GM18507 (cell line): ENCODE data around the gene C13orf46.

Experiments used
- DNase-seq: peaks from one replicate; pipeline ENCODE4 v3.0.0; 2011; ENCODE audit warnings: low read depth; ENCODE audit not compliant: insufficient read length; ENCODE audit errors: extremely low spot score
- FAIRE-seq: peaks from 2 replicates; lab custom pipeline; 2011; peaks lifted over from hg19 to GRCh38; lab: Jason Lieb, UNC

C13orf46 gene

DNA sequence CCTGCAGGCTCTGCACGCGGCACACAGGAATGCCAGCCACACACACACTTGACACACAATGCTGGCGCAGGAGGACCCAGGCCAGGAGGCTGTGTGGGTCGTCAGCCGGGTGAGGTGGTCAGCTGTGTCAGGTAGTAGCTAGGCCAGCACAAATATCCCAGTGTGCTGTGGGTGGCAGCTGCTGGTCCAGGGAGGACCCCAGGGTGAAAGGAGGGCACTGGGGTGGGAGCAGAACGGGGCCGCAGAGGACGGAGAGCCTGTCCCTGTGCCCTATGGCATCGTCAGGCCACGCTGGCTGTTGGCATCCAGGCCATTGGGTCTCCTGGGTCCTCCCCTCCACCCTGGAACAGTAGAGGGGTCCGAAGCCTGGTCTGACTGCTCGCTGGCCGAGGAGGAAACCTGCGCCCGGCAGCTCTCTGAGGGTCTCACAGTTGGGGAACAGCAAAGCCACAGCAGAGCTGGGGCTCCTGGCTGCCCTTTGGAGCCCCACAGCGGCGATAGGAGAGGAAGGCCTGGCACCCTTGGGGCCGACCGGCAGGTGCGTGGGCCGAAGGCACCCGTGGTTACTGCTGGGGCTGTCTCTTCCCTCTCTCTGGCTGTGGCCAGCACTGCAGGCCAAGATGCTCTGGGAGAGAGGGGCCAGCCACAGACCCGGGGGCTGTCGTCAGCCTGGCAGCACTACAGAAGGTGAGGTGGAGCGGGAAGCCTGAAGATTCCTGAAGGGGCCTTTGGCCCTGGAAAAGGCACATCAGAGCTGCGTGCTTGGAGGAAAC lies 27.3 kb downstream of the C13orf46 start:
- FAIRE-seq = no peak
- no peak for DNase-seq

DNA sequence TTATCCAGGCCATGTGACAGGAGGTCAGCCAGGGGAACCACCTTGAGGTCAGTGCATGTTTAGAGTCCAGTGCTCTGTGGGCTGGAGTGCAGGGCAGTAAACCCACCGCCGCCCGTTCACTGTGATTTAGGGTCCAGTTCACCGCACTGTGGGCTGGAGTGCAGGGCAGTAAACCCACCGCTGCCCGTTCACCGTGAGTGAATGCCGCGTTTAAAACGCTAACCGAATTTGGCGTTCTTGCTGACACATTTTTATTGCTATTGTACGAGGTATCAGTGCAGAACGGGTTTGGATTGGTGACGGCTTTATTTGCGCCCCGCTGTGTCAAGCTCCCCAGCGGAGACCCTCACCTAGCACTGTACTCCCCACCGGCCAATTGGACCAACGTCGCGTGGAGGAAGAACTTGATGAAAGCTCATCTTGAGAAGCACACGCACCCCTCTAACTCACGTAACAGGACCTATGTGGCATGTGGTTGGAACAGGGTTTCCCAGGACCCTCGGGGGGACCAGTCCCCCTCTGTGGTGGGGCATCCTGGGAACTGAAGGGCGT lies 27.9 kb downstream of the C13orf46 start:
- FAIRE-seq (no peak), DNase-seq (no peak)

DNA sequence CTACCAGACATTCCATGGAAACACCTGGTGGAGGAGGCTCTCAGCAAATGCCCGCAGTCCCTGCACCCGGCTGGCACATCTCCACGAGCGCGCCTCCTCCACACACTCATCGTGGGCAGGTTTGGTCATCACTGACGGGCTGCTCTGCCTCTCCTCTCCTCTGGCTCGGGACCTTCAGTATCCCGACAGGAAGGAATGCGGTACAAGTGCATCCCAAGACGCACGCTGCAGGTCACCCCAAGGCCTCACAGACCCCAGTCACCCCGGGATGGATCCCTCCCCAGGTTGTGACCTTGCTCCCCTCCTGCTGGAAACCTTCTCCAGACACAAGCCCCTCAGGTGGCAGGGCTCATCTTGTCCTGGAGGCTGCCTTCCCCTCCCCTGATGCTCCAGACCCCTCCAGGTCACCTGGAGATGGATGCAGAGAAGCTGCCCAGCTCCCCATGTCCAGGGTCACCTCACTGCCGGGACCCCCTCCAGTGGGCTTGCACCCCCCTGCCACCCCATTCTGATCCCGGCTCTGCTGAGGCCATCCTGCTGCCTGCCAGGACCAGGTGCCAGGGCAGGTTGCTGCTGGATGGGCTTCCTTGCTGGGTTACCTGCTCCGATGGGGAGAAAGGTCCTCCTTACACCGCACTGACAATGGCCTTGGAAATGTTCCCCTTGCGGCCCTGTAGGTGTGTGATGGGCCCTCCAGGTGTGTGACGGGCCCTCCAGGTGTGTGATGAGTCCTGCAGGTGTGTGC lies 29.9 kb downstream of the C13orf46 start:
- no peak for DNase-seq
- no peak for FAIRE-seq

DNA sequence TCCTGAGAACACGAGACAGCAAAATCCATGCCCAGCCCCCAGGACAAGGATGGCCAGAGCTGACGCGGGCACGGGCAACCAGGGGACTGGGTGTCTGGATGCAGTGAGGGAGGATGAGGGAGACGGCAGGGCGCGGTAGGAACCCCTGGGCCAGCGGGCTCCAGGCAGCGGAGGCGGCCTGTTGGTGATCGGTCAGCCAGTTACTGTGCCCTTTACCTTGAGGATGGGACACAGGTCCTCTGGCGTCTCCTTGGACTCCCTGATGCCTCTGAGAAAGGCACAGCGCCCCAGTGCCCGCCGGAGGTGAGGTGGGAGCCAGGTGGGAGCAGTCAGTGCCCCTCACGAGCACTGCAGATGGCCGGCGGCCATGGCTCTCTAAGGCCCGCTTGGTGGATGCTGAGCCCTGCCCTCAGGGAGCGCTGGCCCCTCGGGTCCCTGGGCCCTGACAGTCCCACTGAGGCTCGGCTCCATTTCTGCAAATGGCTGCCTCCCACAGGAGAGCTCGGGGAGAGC lies 31.2 kb downstream of the C13orf46 start:
- DNase-seq (no peak), FAIRE-seq (no peak)

GRCh38 chr13:113941571-113942191 lies 32.2 kb downstream of the C13orf46 start:
- DNase-seq (no peak), FAIRE-seq (no peak)

GRCh38 chr13:113939944-113940297 lies 34.0 kb downstream of the C13orf46 start:
- DNase-seq (no peak), FAIRE-seq (no peak)

GRCh38 chr13:113939129-113939943 lies 34.5 kb downstream of the C13orf46 start:
- DNase-seq (no peak), FAIRE-seq (no peak)

GRCh38 chr13:113938716-113939115 lies 35.2 kb downstream of the C13orf46 start:
- no peak for DNase-seq
- FAIRE-seq = no peak

- FAIRE-seq (no peak), DNase-seq (no peak)
Observed at GRCh38 chr13:113938246-113938645, 35.6 kb downstream of the C13orf46 start.

- no peak for FAIRE-seq
- no peak for DNase-seq
Observed at GRCh38 chr13:113937527-113938180, 36.2 kb downstream of the C13orf46 start.

DNA sequence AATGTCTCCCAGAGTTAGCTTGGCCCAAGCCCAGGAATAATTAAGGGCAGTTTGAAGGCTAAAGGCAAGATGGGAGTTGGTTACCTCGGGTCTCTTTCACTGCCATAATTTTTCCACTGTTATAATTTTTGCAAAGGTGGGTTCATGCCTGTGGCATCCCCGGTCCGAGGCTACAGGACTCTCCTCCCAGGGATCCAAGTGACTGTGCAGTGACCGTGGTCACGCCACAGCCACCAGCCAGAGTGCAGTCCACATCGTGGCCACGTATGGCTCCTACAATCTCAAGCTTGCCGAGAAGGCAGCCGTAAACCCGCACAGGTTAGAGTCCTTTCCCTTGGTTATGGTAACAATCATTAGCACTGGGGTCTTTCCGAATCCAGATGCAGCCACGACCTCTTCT lies 36.8 kb downstream of the C13orf46 start:
- DNase-seq = no peak
- FAIRE-seq = no peak

GRCh38 chr13:113936166-113936965 lies 37.5 kb downstream of the C13orf46 start:
- FAIRE-seq (no peak), DNase-seq (no peak)

DNA sequence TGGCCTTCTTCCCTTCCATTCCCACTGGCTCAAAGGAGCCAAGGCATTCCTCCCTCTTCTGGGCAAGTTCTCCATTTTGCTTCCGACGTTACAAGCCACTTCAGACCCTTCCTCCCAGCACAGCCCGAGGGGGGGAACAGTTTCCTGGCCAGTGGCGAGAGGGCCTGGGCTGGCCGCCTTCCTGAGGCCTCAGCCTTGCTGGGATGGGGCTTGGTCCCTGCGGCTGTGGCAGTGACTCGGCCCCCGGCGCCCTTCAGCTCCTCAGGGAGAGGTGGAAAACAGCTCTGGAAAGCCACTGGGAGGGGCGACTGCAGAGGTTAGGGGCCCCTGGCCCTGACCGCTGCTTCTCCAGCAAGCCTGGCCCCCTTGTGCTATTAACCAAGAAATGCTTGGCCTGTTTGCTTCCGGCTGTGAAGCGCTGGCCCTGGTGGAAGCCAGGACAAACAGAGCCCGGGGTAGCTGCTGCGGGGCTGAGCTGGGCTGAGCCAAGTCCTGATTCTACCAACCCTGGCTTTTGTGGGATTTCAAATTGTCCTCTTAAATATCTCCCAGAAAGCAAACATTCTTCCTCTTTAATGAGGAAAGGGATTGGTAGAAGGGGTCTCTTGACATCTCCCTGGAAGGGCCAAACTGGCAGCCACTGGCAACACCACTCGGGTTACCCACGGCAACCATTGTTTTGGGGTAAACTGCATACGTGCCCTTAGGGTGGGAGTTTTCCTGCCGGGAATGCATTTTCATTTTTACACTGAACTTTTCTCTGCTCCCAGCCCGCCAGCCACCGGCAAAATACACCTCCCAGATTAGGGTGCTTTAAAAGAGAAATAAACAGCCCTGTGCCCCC lies 38.7 kb downstream of the C13orf46 start:
- FAIRE-seq (no peak), DNase-seq (no peak)

- FAIRE-seq (no peak), DNase-seq (no peak)
Observed at GRCh38 chr13:113934576-113934975, 39.3 kb downstream of the C13orf46 start.

DNA sequence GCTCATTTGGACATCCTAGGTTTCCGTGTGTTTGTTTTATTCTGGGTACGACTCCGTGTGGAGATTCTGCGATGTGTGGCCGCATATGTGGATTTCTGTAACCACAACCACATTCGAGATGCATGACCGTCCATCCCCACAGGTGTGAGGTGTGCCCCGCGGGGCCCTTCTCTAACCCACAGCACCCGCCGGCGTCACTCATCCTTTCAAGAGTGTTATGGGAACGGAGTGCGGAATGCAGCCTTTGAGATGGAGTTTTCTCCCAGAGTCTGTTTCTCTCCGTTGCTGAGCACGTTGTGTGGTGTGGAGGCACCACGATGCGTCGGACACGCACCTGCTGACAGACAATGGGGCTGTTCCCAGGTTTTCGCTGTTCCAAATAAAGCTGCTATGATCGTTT lies 40.0 kb downstream of the C13orf46 start:
- FAIRE-seq (no peak), DNase-seq (no peak)

GRCh38 chr13:113931841-113932459 lies 41.9 kb downstream of the C13orf46 start:
- FAIRE-seq = no peak

More at GRCh38 chr13:113931841-113932459, 41.9 kb downstream of the C13orf46 start:
- DNase-seq = no peak
